GM23248 (cell line): Measurements from ENCODE around the gene PPP2R3B. TPM values are rescaled to one million over a fixed set of nuclear protein-coding genes. Genes with fewer than 3 reads are reported as not detected.

Experiments used
- DNase-seq: peaks from one replicate; pipeline ENCODE4 v3.0.0-alpha.2; 2015
- H2AFZ ChIP-seq: fragments of 200-600 bp; sonication (generic); 2 replicates; pipeline ENCODE4 v1.6.1; 2016; ENCODE audit warnings: antibody characterized with exemption
- H3F3A ChIP-seq: fragments of 200-600 bp; sonication (generic); 2 replicates; pipeline ENCODE4 v1.6.1; 2016; ENCODE audit warnings: mild to moderate bottlenecking, antibody characterized with exemption, mixed run types; ENCODE audit not compliant: insufficient read depth
- H3K27ac ChIP-seq: fragments of 200-600 bp; sonication (generic); 2 replicates; pipeline ENCODE4 v1.5.1; 2016; ENCODE audit warnings: mild to moderate bottlenecking
- H3K27me3 ChIP-seq: fragments of 200-600 bp; sonication (generic); replicated peaks from 2 replicates; pipeline ENCODE4 v1.6.1; 2016; ENCODE audit warnings: mild to moderate bottlenecking; ENCODE audit not compliant: insufficient read depth
- H3K36me3 ChIP-seq: fragments of 200-600 bp; sonication (generic); 2 replicates; pipeline ENCODE4 v1.6.1; 2016; ENCODE audit warnings: low read depth, mild to moderate bottlenecking
- H3K4me1 ChIP-seq: fragments of 200-600 bp; sonication (generic); 2 replicates; pipeline ENCODE4 v1.6.1; 2016; ENCODE audit warnings: mild to moderate bottlenecking; ENCODE audit not compliant: insufficient read depth
- H3K4me2 ChIP-seq: fragments of 200-600 bp; sonication (generic); one replicate; pipeline ENCODE4 v1.6.1; 2016; ENCODE audit warnings: mild to moderate bottlenecking; ENCODE audit not compliant: unreplicated experiment
- H3K4me3 ChIP-seq: fragments of 200-600 bp; sonication (generic); 2 replicates; pipeline ENCODE4 v1.5.1; 2016; ENCODE audit warnings: mild to moderate bottlenecking
- H3K79me2 ChIP-seq: fragments of 200-600 bp; sonication (generic); 2 replicates; pipeline ENCODE4 v1.6.1; 2016; ENCODE audit warnings: mild to moderate bottlenecking; ENCODE audit not compliant: insufficient read depth
- H3K9ac ChIP-seq: fragments of 200-600 bp; sonication (generic); 2 replicates; pipeline ENCODE4 v1.6.1; 2016; ENCODE audit warnings: mild to moderate bottlenecking
- H3K9me2 ChIP-seq: fragments of 200-600 bp; sonication (generic); 2 replicates; pipeline ENCODE4 v1.6.1; 2016; ENCODE audit warnings: mixed run types, mild to moderate bottlenecking, moderate library complexity; ENCODE audit not compliant: insufficient read depth
- H3K9me3 ChIP-seq: fragments of 200-600 bp; sonication (generic); one replicate; pipeline ENCODE4 v1.6.1; 2017; ENCODE audit warnings: low read depth
- H4K20me1 ChIP-seq: fragments of 200-600 bp; sonication (generic); 2 replicates; pipeline ENCODE4 v1.6.0; 2016; ENCODE audit not compliant: insufficient read depth
- EZH2 ChIP-seq: fragments of 200-600 bp; sonication (generic); IDR thresholded peaks from 2 replicates; pipeline ENCODE4 v1.6.1; 2018; ENCODE audit warnings: antibody characterized with exemption, mild to moderate bottlenecking; ENCODE audit not compliant: insufficient read depth, poor library complexity, severe bottlenecking
- EZH2phosphoT487 ChIP-seq: fragments of 200-600 bp; sonication (generic); IDR thresholded peaks from 2 replicates; pipeline ENCODE4 v1.6.1; 2018; ENCODE audit warnings: antibody characterized with exemption, moderate library complexity, mild to moderate bottlenecking, low read depth; ENCODE audit not compliant: insufficient read depth
- WGBS, 2 experiments: methylation state at CpG; one replicate each; pipeline ENCODE4 v1.1.6; 2015 to 2017; ENCODE audit warnings: low lambda C conversion rate in 2 of 2, low coverage in 1 of 2; ENCODE audit errors: missing lambda C conversion rate in 2 of 2; 5-methylcytosine and 5-hydroxymethylcytosine counted together
- in situ Hi-C: fragments of 300-500 bp; cut with MboI; formaldehyde crosslinking; loops from 2 replicates; pipeline ENCODE4 v1.15.0; 2020
- polyA plus RNA-seq: library from polyadenylated mRNA; unstranded; fragments of >200 nt; fragmentation: Nextera tagmentation; extraction: Ambion mirVana; gene quantifications from 2 replicates; pipeline ENCODE4 v1.2.1, GENCODE V29; 2016
- total RNA-seq: library from RNA; depleted of rRNA; stranded (reverse); fragments of >200 nt; shearing (Covaris generic); gene quantifications from 2 replicates; pipeline ENCODE4 v1.2.3, GENCODE V29; 2014

Gene PPP2R3B
- total and polyA plus RNA-seq, 2 experiments from 2014 or later = 7.4 to 16.6 TPM

GRCh38 chrX:300334-300733 is 86.4 kb downstream of the PPP2R3B start:
- Histone ChIP-seq H3K4me1 (no peaks in the 10 kb centered on the region), H2AFZ (no peak overlapping the region), H3K4me3 (no peak overlapping the region), H3K9ac (no peak overlapping the region), H3K4me2 (no peak overlapping the region), H3K36me3 (peaks cover 6% of the 10 kb centered on the region; the same call in 1 of the 2 replicates), H3K9me3 (no peaks in the 10 kb centered on the region), H3K27ac (no peak overlapping the region), H4K20me1 (no peaks in the 10 kb centered on the region), H3F3A (no peaks in the 10 kb centered on the region), H3K79me2 (no peaks in the 10 kb centered on the region), H3K27me3 (no peaks in the 10 kb centered on the region), H3K9me2 (no peaks in the 10 kb centered on the region)
- in situ Hi-C loops = no loop called here
- 93 to 95% methylated on average over 8 of the region's 8 CpGs for WGBS, 2 experiments
- no peak for DNase-seq
- TF ChIP-seq EZH2phosphoT487 (no peak), EZH2 (no peak)

DNA sequence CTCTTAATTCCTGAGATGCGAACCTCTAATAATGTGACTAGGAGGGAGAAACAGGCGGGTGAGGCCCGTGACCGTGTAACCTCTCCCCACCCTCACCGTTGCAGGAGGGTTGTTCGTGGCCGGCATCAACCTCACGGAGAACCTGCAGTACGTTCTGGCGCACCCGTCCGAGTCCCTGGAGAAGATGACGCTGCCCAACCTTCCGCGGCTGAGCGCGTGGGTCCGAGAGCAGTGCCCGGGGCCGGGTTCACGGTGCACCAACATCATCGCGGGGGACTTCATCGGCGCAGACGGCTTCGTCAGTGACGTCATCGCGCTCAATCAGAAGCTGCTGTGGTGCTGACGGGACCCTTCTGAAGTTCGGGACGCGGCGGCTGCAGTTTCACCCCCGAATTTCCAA is 87.7 kb downstream of the PPP2R3B start:
- Histone ChIP-seq H2AFZ (no peak overlapping the region), H3K9ac (no peak overlapping the region), H3K36me3 (peaks cover 6% of the 10 kb centered on the region; the same call in 1 of the 2 replicates), H3K4me2 (no peak overlapping the region), H3K4me1 (no peaks in the 10 kb centered on the region), H3K79me2 (no peaks in the 10 kb centered on the region), H3K9me2 (no peaks in the 10 kb centered on the region), H3K27me3 (no peaks in the 10 kb centered on the region), H4K20me1 (no peaks in the 10 kb centered on the region), H3K27ac (no peak overlapping the region), H3K4me3 (no peak overlapping the region), H3K9me3 (no peaks in the 10 kb centered on the region), H3F3A (no peaks in the 10 kb centered on the region)
- in situ Hi-C loops = no loop called here
- TF ChIP-seq EZH2 (no peak), EZH2phosphoT487 (no peak)
- 98 to 100% methylated on average over 33 to 36 of the region's 36 CpGs for WGBS, 2 experiments
- no peak for DNase-seq

- no peaks in the 10 kb centered on the region for H4K20me1 ChIP-seq
- H3K27me3 ChIP-seq = no peaks in the 10 kb centered on the region
- H3K27ac ChIP-seq = no peak overlapping the region
- H3K9ac ChIP-seq = no peak overlapping the region
- no peaks in the 10 kb centered on the region for H3K4me1 ChIP-seq
- no peaks in the 10 kb centered on the region for H3K79me2 ChIP-seq
- no peaks in the 10 kb centered on the region for H3K9me3 ChIP-seq
- H3K4me3 ChIP-seq = no peak overlapping the region
- H3K36me3 ChIP-seq = no peaks in the 10 kb centered on the region; the same call in 1 of the 2 replicates
- no peaks in the 10 kb centered on the region for H3F3A ChIP-seq
- no peak for DNase-seq
- in situ Hi-C loops = no loop called here
- no peak for TF ChIP-seq EZH2phosphoT487
- no peak for TF ChIP-seq EZH2
- H2AFZ ChIP-seq = no peak overlapping the region
- H3K9me2 ChIP-seq = no peaks in the 10 kb centered on the region
- H3K4me2 ChIP-seq = no peak overlapping the region
- WGBS, 2 experiments = 94 to 97% methylated on average over 15 to 21 of the region's 21 CpGs
Measured at GRCh38 chrX:295136-295535, 91.6 kb downstream of the PPP2R3B start.

- TF ChIP-seq EZH2phosphoT487 (no peak), EZH2 (no peak)
- Histone ChIP-seq H3K9me2 (no peaks in the 10 kb centered on the region), H3K4me3 (no peak overlapping the region), H3K27ac (no peak overlapping the region), H3K9me3 (no peaks in the 10 kb centered on the region), H3K4me2 (no peak overlapping the region), H3K79me2 (no peaks in the 10 kb centered on the region), H3K4me1 (no peaks in the 10 kb centered on the region), H3K27me3 (no peaks in the 10 kb centered on the region), H2AFZ (no peak overlapping the region), H3K9ac (no peak overlapping the region), H3F3A (no peaks in the 10 kb centered on the region), H4K20me1 (no peaks in the 10 kb centered on the region), H3K36me3 (no peaks in the 10 kb centered on the region; the same call in 1 of the 2 replicates)
- WGBS, 2 experiments = 95% methylated on average over 47 of the region's 47 CpGs
- in situ Hi-C loops = no loop called here
- DNase-seq = no peak
Measured at GRCh38 chrX:292900-293897, 93.5 kb downstream of the PPP2R3B start.
